ENCODE data around the gene TBL1Y. TPM values are rescaled to one million over a fixed set of nuclear protein-coding genes. Genes with fewer than 3 reads are reported as not detected.

The TBL1Y gene
- total and polyA plus RNA-seq, 2 of the 13 experiments (the other 11 are each of a cell fraction or from before 2014, with no cell fraction given) = 0.37 to 1.4 TPM

DNA sequence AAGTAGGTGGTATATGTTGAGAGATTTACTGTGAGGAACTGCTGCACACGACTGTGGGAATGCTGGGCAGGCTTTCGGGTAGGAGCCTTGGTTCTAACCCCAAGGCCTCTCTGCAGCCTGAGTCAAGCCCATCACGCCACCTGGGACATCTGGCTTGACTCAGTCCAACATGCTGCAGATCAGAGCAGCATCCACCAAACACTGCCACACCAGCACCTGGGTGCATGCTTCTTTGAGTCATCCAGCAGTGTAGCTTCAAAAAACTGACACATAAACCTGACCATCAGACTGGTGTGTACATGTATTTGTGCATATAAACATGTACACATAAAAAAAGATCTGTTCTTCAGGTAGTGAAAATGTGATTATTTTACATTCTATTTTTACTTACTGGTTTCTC, 217.7 kb downstream of the TBL1Y start:
- no peaks in the 10 kb centered on the region for H3K36me3 ChIP-seq (replicated peaks in 1 of 2; ENCODE audit: control insufficient read depth in 1 of 2, insufficient read depth in 2 of 2, low read length in 2 of 2)
- no peaks in the 10 kb centered on the region for H4K20me1 ChIP-seq (ENCODE audit: insufficient read depth, low read length)
- H2AFZ ChIP-seq (ENCODE audit: low read length) = no peak overlapping the region
- BruUV-seq (replicated peaks) = no TSS peak
- no peaks in the 10 kb centered on the region for H3K79me2 ChIP-seq (ENCODE audit: insufficient read depth, low read length)
- H3K27ac ChIP-seq (ENCODE audit: extremely low read length, insufficient read depth, low read length) = no peak overlapping the region
- no peak for TF ChIP-seq TP53 (CRISPR knock-in tag; conservative IDR thresholded peaks at IDR 0.05)
- TF ChIP-seq ZNF235 (CRISPR knock-in tag; IDR thresholded peaks at IDR 0.05; ENCODE audit: borderline replicate concordance) = no peak
- TF ChIP-seq MEF2D (CRISPR knock-in tag; IDR thresholded peaks at IDR 0.05) = no peak
- TF ChIP-seq U2AF1 (optimal IDR thresholded peaks at IDR 0.05; ENCODE audit: low read depth, low read length) = no peak
- TF ChIP-seq, protein P1, sequence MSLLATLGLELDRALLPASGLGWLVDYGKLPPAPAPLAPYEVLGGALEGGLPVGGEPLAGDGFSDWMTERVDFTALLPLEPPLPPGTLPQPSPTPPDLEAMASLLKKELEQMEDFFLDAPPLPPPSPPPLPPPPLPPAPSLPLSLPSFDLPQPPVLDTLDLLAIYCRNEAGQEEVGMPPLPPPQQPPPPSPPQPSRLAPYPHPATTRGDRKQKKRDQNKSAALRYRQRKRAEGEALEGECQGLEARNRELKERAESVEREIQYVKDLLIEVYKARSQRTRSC (CRISPR knock-in tag; IDR thresholded peaks at IDR 0.05; ENCODE audit: low read depth) = no peak
- TF ChIP-seq TCF12 (IDR thresholded peaks at IDR 0.05) = no peak
- no peak for TF ChIP-seq TCF12 (CRISPR knock-in tag; IDR thresholded peaks at IDR 0.05)
- TF ChIP-seq BATF2 (CRISPR knock-in tag; IDR thresholded peaks at IDR 0.05) = no peak
- TF ChIP-seq FUBP1 (CRISPR knock-in tag; IDR thresholded peaks at IDR 0.05; ENCODE audit: borderline replicate concordance) = no peak
- no peak for TF ChIP-seq ZNF264 (CRISPR knock-in tag; IDR thresholded peaks at IDR 0.05)
- no peak for TF ChIP-seq IKZF4 (CRISPR knock-in tag; IDR thresholded peaks at IDR 0.05; ENCODE audit: borderline replicate concordance, low read depth, not compliant biosample characterization)
- TF ChIP-seq ZZZ3 (CRISPR knock-in tag; IDR thresholded peaks at IDR 0.05; ENCODE audit: borderline replicate concordance) = no peak
- no peak for TF ChIP-seq HES4 (CRISPR knock-in tag; IDR thresholded peaks at IDR 0.05; ENCODE audit: borderline replicate concordance)
- no peak for TF ChIP-seq ZNF230 (CRISPR knock-in tag; IDR thresholded peaks at IDR 0.05)
- intact Hi-C loops (cut with micrococcal nuclease; ENCODE audit: unreplicated experiment) = no loop called here
- no peak for FAIRE-seq
- no peak overlapping the region for H3K4me2 ChIP-seq (ENCODE audit: low read depth, low read length)
- ATAC-seq = no peak
- H3K9ac ChIP-seq (ENCODE audit: insufficient read depth, low read depth, low read length) = no peak overlapping the region
- no peak for DNase-seq (ENCODE audit: low spot score)
- no peaks in the 10 kb centered on the region for H3K4me1 ChIP-seq (ENCODE audit: insufficient read depth, low read length)
- WGBS (ENCODE audit: low lambda C conversion rate) = 0% methylated on average over 1 of the region's 3 CpGs
- CTCF ChIA-PET (ENCODE audit: low intra/inter-chr PET ratio, low total read pairs) = no interaction called here
- H3K27me3 ChIP-seq (ENCODE audit: control insufficient read depth in 1 of 2, insufficient read depth in 2 of 2, low read length in 2 of 2) = no peaks in the 10 kb centered on the region
- no peak overlapping the region for H3K4me3 ChIP-seq (replicated peaks in 1 of 3; ENCODE audit: insufficient read depth in 1 of 3, low read depth in 2 of 3, low read length in 3 of 3)
- POLR2A ChIA-PET = no interaction called here
- no peaks in the 10 kb centered on the region for H3K9me3 ChIP-seq (ENCODE audit: low read length)
- in situ Hi-C loops (cut with HindIII; ENCODE audit: extremely low pct_ligation_motif_present, low pct_unique_long_range_greater_than_20kb) = no loop called here

Other genes starting within 250 kb of the TBL1Y start
- not detected in 2 replicates for gene AMELY, start 1.1 kb downstream of the TBL1Y start, total RNA-seq (2016; rRNA removed; fragmentation: Illumina TruSeq; extraction: Trizol)
- not detected in 2 replicates for gene AMELY, start 1.1 kb downstream of the TBL1Y start, polyA plus RNA-seq (2011; rRNA removed)

All from HepG2 (cell line).